CD8-positive, alpha-beta memory T cell (primary cell): Measurements from ENCODE around the gene DNAH9. TPM values are rescaled to one million over a fixed set of nuclear protein-coding genes. Genes with fewer than 3 reads are reported as not detected.

ENCODE experiments used
- CTCF ChIA-PET: fragments of 350-600 bp; sonication (Branson Sonifier 250); formaldehyde crosslinking; loops from one replicate; lab custom pipeline; 2021; ENCODE audit warnings: antibody characterized with exemption; lab: Charles Lee
- POLR2A ChIA-PET: fragments of 350-600 bp; sonication (Branson Sonifier 250); formaldehyde crosslinking; loops from one replicate; lab custom pipeline; 2021; ENCODE audit warnings: antibody characterized with exemption; lab: Charles Lee
- DNase-seq, 5 donors: peaks; one replicate each; pipeline versions ENCODE4 v3.0.0 to v3.0.0-alpha.2; 2020 to 2022; ENCODE audit warnings: mixed read lengths in 1 of 5
- H3K27ac ChIP-seq: one replicate; pipeline ENCODE4 v1.7.0; 2013; ENCODE audit warnings: low read depth, mild to moderate bottlenecking, low read length, moderate library complexity
- H3K27me3 ChIP-seq: 2 replicates; pipeline ENCODE4 v1.7.0; 2013; ENCODE audit warnings: low read length, mild to moderate bottlenecking; ENCODE audit not compliant: insufficient read depth, poor library complexity, severe bottlenecking
- H3K36me3 ChIP-seq: 2 replicates; pipeline ENCODE4 v1.7.0; 2013; ENCODE audit warnings: mild to moderate bottlenecking, low read length, moderate library complexity; ENCODE audit not compliant: insufficient read depth
- H3K4me1 ChIP-seq: 2 replicates; pipeline ENCODE4 v1.7.0; 2013; ENCODE audit warnings: mild to moderate bottlenecking, low read length, moderate library complexity; ENCODE audit not compliant: insufficient read depth
- H3K4me3 ChIP-seq: 2 replicates; pipeline ENCODE4 v1.7.0; 2013; ENCODE audit warnings: mild to moderate bottlenecking, low read length
- H3K9me3 ChIP-seq: 2 replicates; pipeline ENCODE4 v1.7.0; 2013; ENCODE audit warnings: mild to moderate bottlenecking, low read length
- H3K27ac Mint-ChIP-seq, 8 donors: one replicate each; pipeline ENCODE4 v1.8.0; 2020 to 2021; ENCODE audit warnings: mixed read lengths in 8 of 8, mild to moderate bottlenecking in 6 of 8, inconsistent platforms in 3 of 8, moderate library complexity in 3 of 8
- H3K27me3 Mint-ChIP-seq, 2 donors: one replicate each; pipeline ENCODE4 v1.8.0; 2020 to 2021; ENCODE audit warnings: mixed read lengths in 2 of 2, mild to moderate bottlenecking in 1 of 2, moderate library complexity in 1 of 2
- H3K36me3 Mint-ChIP-seq, 3 donors: one replicate each; pipeline ENCODE4 v1.8.0; 2020 to 2021; ENCODE audit warnings: mixed read lengths in 3 of 3, inconsistent platforms in 1 of 3, mild to moderate bottlenecking in 1 of 3
- H3K4me1 Mint-ChIP-seq, 3 donors: one replicate each; pipeline ENCODE4 v1.8.0; 2020 to 2021; ENCODE audit warnings: mixed read lengths in 3 of 3, inconsistent platforms in 1 of 3, mild to moderate bottlenecking in 1 of 3
- H3K4me3 Mint-ChIP-seq, 7 donors: one replicate each; pipeline ENCODE4 v1.8.0; 2020 to 2021; ENCODE audit warnings: mixed read lengths in 7 of 7, mild to moderate bottlenecking in 6 of 7, moderate library complexity in 4 of 7, inconsistent platforms in 2 of 7
- H3K9me3 Mint-ChIP-seq, 5 donors: one replicate each; pipeline ENCODE4 v1.8.0; 2020 to 2022; ENCODE audit warnings: mixed read lengths in 5 of 5, mild to moderate bottlenecking in 3 of 5, moderate library complexity in 2 of 5, inconsistent platforms in 1 of 5
- polyA plus RNA-seq: library from polyadenylated mRNA; unstranded; fragments of 300-500 nt; fragmentation: Illumina TruSeq; gene quantifications from one replicate; pipeline ENCODE4 v1.2.3, GENCODE V29; 2021
- total RNA-seq, 2 experiments: library from RNA; stranded (reverse); gene quantifications; one replicate each; pipeline ENCODE4 v1.2.3, GENCODE V29; 2021

DNAH9 gene
- total and polyA plus RNA-seq, 3 experiments from 2014 or later, result not detected

GRCh38 chr17:11622492-11622891 is 24.2 kb downstream of the DNAH9 start:
- Histone ChIP-seq H3K27me3 (no peaks in the 10 kb centered on the region), H3K36me3 (no peaks in the 10 kb centered on the region), H3K4me1 (no peaks in the 10 kb centered on the region), H3K4me3 (no peak overlapping the region), H3K27ac (no peak overlapping the region), H3K9me3 (no peaks in the 10 kb centered on the region)
- Mint-ChIP-seq H3K9me3 (peaks cover 0 to 5% (median 2%) of the 10 kb centered on the region in 5 donors), H3K4me3 (no peak overlapping the region), H3K27me3 (no peaks in the 10 kb centered on the region), H3K27ac (no peak overlapping the region), H3K36me3 (no peaks in the 10 kb centered on the region), H3K4me1 (no peaks in the 10 kb centered on the region)
- CTCF ChIA-PET, result no interaction called here
- POLR2A ChIA-PET, result no interaction called here
- DNase-seq, result no peak

DNA sequence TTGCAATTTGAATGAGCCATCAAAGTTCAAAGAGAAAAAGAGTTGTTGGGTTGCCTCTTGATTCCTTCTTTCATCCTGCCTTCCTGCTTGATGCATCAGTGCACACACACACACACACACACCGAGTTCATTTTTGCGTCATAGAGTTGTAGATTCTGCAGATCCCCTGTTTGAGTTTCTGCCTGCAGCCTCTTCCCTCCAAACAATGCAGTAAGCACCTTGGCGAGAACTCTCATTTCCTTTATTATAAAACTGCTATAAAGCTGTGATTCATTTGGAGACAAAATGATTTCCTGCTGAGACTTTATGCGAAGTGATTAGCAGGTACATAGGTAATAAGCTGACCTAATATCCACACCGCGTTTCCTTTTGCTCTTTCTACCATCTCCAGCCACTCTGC is 26.7 kb downstream of the DNAH9 start:
- H3K4me1 ChIP-seq, result no peaks in the 10 kb centered on the region
- CTCF ChIA-PET, result no interaction called here
- POLR2A ChIA-PET, result no interaction called here
- no peak for DNase-seq
- H3K4me3 ChIP-seq, result no peak overlapping the region
- no peak overlapping the region for H3K27ac Mint-ChIP-seq
- no peaks in the 10 kb centered on the region for H3K27me3 ChIP-seq
- H3K36me3 ChIP-seq, result no peaks in the 10 kb centered on the region
- H3K27me3 Mint-ChIP-seq, result peaks cover 0 to 3% of the 10 kb centered on the region in 2 donors
- no peaks in the 10 kb centered on the region for H3K9me3 ChIP-seq
- H3K36me3 Mint-ChIP-seq, result no peaks in the 10 kb centered on the region
- H3K4me1 Mint-ChIP-seq, result no peaks in the 10 kb centered on the region
- no peak overlapping the region for H3K4me3 Mint-ChIP-seq
- peaks cover 0 to 10% (median 4%) of the 10 kb centered on the region in 5 donors for H3K9me3 Mint-ChIP-seq
- H3K27ac ChIP-seq, result no peak overlapping the region

GRCh38 chr17:11625878-11626277 is 27.6 kb downstream of the DNAH9 start:
- no peak overlapping the region for H3K4me3 Mint-ChIP-seq
- peaks cover 0 to 8% (median 6%) of the 10 kb centered on the region in 5 donors for H3K9me3 Mint-ChIP-seq
- H3K36me3 ChIP-seq, result no peaks in the 10 kb centered on the region
- no peaks in the 10 kb centered on the region for H3K4me1 Mint-ChIP-seq
- no peaks in the 10 kb centered on the region for H3K9me3 ChIP-seq
- H3K4me1 ChIP-seq, result no peaks in the 10 kb centered on the region
- H3K27ac Mint-ChIP-seq, result no peak overlapping the region
- no peak for DNase-seq
- H3K27ac ChIP-seq, result no peak overlapping the region
- CTCF ChIA-PET, result no interaction called here
- H3K36me3 Mint-ChIP-seq, result no peaks in the 10 kb centered on the region
- H3K27me3 Mint-ChIP-seq, result peaks cover 0 to 3% of the 10 kb centered on the region in 2 donors
- POLR2A ChIA-PET, result no interaction called here
- no peaks in the 10 kb centered on the region for H3K27me3 ChIP-seq
- H3K4me3 ChIP-seq, result no peak overlapping the region

DNA sequence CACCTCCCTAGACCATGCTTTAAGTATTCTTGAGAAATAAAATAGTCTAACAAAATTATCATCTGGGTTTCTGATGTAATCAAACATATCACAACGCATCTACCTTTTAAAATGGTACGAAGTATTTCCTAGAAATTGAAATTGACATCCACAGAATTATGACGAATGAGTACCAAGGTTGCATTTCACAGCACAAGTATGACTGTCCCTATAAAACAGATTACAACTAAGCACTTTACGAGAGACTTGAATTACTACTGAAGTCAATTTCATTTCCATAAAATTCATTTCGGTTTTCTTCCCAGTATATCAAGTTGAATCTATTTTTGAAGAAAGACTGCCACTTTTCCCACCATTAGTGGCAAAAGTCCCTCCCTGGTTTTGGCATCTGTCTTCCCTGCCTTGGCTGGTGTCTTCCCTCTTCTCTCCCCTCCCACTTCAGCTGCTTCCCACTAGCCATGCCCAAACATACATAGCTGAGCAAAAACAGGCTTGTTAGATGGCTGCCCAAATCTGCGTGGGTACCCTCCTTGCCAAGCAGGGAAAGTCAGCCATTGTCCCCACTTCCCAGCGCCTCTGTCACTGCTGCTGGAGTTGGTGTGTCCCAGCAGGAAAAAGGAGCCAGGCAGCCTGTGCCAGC is 29.2 kb downstream of the DNAH9 start:
- ChIA-PET CTCF (no interaction called here), POLR2A (no interaction called here)
- Mint-ChIP-seq H3K27me3 (peaks cover 0 to 3% of the 10 kb centered on the region in 2 donors), H3K9me3 (peaks cover 0 to 10% (median 5%) of the 10 kb centered on the region in 5 donors), H3K36me3 (no peaks in the 10 kb centered on the region), H3K27ac (no peak overlapping the region), H3K4me1 (no peaks in the 10 kb centered on the region), H3K4me3 (no peak overlapping the region)
- Histone ChIP-seq H3K4me3 (no peak overlapping the region), H3K27me3 (no peaks in the 10 kb centered on the region), H3K36me3 (no peaks in the 10 kb centered on the region), H3K9me3 (no peaks in the 10 kb centered on the region), H3K4me1 (no peaks in the 10 kb centered on the region), H3K27ac (no peak overlapping the region)
- no peak for DNase-seq

GRCh38 chr17:11628374-11628773 is 30.1 kb downstream of the DNAH9 start:
- Mint-ChIP-seq H3K27me3 (peaks cover 0 to 3% of the 10 kb centered on the region in 2 donors), H3K27ac (no peak overlapping the region), H3K4me1 (no peaks in the 10 kb centered on the region), H3K36me3 (no peaks in the 10 kb centered on the region), H3K9me3 (peaks cover 4 to 8% (median 5%) of the 10 kb centered on the region in 5 donors), H3K4me3 (no peak overlapping the region)
- no peaks in the 10 kb centered on the region for H3K27me3 ChIP-seq
- no peaks in the 10 kb centered on the region for H3K36me3 ChIP-seq
- no peaks in the 10 kb centered on the region for H3K4me1 ChIP-seq
- DNase-seq, result no peak
- no peaks in the 10 kb centered on the region for H3K9me3 ChIP-seq
- no peak overlapping the region for H3K27ac ChIP-seq
- no peak overlapping the region for H3K4me3 ChIP-seq
- POLR2A ChIA-PET, result no interaction called here
- CTCF ChIA-PET, result no interaction called here

DNA sequence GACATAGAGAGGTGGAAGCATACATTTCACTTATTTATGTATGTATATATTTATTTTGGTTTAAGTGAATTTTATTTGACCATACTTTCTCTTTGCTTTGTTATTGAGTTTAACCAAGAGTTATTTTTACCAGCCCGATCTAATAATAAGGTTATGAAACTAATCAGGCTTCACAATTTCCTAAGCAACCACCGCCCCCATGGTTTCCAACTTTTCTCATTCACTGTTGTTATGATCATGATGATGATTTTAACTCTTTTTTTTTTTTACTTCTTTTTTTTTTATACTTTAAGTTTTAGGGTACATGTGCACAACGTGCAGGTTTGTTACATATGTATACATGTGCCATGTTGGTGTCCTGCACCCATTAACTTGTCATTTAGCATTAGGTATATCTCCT is 30.6 kb downstream of the DNAH9 start:
- Histone ChIP-seq H3K27me3 (no peaks in the 10 kb centered on the region), H3K9me3 (no peaks in the 10 kb centered on the region), H3K27ac (no peak overlapping the region), H3K4me1 (no peaks in the 10 kb centered on the region), H3K4me3 (no peak overlapping the region), H3K36me3 (no peaks in the 10 kb centered on the region)
- POLR2A ChIA-PET, result no interaction called here
- CTCF ChIA-PET, result no interaction called here
- Mint-ChIP-seq H3K4me1 (no peaks in the 10 kb centered on the region), H3K27ac (no peak overlapping the region), H3K4me3 (no peak overlapping the region), H3K9me3 (peaks cover 4 to 8% (median 5%) of the 10 kb centered on the region in 5 donors), H3K36me3 (no peaks in the 10 kb centered on the region), H3K27me3 (peaks cover 0 to 3% of the 10 kb centered on the region in 2 donors)
- DNase-seq, result no peak

GRCh38 chr17:11636771-11637170 is 38.5 kb downstream of the DNAH9 start:
- CTCF ChIA-PET, result no interaction called here
- Mint-ChIP-seq H3K27me3 (no peaks in the 10 kb centered on the region), H3K36me3 (no peaks in the 10 kb centered on the region), H3K27ac (no peak overlapping the region), H3K4me1 (no peaks in the 10 kb centered on the region), H3K4me3 (no peak overlapping the region), H3K9me3 (peaks cover 0 to 14% (median 5%) of the 10 kb centered on the region in 5 donors)
- POLR2A ChIA-PET, result no interaction called here
- H3K27me3 ChIP-seq, result no peaks in the 10 kb centered on the region
- H3K36me3 ChIP-seq, result no peaks in the 10 kb centered on the region
- H3K9me3 ChIP-seq, result no peaks in the 10 kb centered on the region
- no peak overlapping the region for H3K4me3 ChIP-seq
- DNase-seq, result no peak
- no peak overlapping the region for H3K27ac ChIP-seq
- H3K4me1 ChIP-seq, result no peaks in the 10 kb centered on the region

GRCh38 chr17:11637796-11638195 is 39.5 kb downstream of the DNAH9 start:
- H3K4me3 Mint-ChIP-seq, result no peak overlapping the region
- Histone ChIP-seq H3K36me3 (no peaks in the 10 kb centered on the region), H3K27me3 (no peaks in the 10 kb centered on the region), H3K4me1 (no peaks in the 10 kb centered on the region), H3K9me3 (no peaks in the 10 kb centered on the region), H3K4me3 (no peak overlapping the region), H3K27ac (no peak overlapping the region)
- ChIA-PET POLR2A (no interaction called here), CTCF (no interaction called here)
- H3K36me3 Mint-ChIP-seq, result no peaks in the 10 kb centered on the region
- H3K27me3 Mint-ChIP-seq, result no peaks in the 10 kb centered on the region
- peaks cover 0 to 10% (median 3%) of the 10 kb centered on the region in 5 donors for H3K9me3 Mint-ChIP-seq
- no peak for DNase-seq
- H3K27ac Mint-ChIP-seq, result no peak overlapping the region
- no peaks in the 10 kb centered on the region for H3K4me1 Mint-ChIP-seq
